HG03280 (cell line): Measurements from ENCODE around the gene MRPL16.
"Not testable (repeated sequence)": the region's sequence is repeated elsewhere in the genome, so short reads cannot be mapped to it uniquely, and the experiment has no call there.

Experiments used
- ATAC-seq: cut with Tn5 transposase; IDR thresholded peaks from one replicate; pipeline ENCODE4 v1.9.1; 2021; ENCODE audit warnings: mild to moderate bottlenecking, moderate library complexity; ENCODE audit not compliant: unreplicated experiment

MRPL16 gene

DNA sequence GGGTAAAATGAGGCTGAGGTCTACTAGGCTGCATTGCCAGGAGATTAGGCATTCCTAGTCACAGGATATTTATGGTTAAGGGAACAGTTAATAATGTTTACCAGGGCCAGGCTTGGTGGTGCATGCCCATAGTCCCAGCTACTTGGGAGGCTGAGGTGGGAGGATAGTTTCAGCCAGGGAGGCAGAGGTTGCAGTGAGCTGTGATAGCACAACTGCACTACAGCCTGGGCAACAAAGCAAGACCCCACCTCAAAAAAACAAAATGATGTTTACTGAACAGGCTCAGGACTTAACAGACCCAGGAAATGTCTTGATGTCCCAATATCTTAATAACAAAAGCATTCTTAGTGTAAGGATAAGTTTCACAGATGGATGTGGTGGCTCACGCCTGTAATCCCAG lies 2.8 kb upstream of the MRPL16 start:
- no peak for ATAC-seq

DNA sequence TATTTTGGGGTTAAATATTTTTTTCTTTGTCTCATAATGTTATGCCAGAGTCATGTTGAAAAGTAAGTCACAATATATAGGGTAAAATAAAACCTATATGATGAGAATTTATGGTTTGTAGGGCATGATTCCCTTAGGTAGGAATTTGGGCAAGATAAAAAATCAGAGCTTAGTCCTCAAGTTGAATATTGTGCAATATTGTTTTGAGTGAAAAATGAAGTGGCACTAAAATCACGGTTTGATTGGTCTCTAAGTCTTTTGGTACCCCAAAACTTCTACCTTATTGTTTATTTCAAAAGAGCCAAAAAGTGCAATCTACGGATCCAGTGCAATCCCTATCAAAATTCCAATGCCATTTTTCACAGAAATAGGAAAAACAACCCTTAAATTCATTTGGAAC lies 1.6 kb upstream of the MRPL16 start:
- ATAC-seq = no peak

DNA sequence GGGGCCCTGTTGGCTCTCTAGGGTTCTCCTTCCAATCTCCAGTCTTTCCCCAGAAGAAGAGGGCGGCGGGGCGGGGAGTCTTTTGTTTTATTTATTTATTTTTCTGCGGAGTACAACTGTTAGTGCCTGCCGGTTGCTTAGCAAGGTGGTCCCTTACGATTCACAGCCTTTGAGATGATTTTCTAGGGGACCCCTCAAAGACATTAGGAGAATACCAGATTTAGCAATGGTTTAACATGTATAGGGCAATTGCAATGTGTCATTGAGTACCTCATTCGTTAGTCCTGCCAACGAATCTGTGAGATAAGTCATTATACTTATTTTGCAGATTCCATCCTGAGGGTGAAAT lies 307 bp upstream of the MRPL16 start:
- no peak for ATAC-seq

DNA sequence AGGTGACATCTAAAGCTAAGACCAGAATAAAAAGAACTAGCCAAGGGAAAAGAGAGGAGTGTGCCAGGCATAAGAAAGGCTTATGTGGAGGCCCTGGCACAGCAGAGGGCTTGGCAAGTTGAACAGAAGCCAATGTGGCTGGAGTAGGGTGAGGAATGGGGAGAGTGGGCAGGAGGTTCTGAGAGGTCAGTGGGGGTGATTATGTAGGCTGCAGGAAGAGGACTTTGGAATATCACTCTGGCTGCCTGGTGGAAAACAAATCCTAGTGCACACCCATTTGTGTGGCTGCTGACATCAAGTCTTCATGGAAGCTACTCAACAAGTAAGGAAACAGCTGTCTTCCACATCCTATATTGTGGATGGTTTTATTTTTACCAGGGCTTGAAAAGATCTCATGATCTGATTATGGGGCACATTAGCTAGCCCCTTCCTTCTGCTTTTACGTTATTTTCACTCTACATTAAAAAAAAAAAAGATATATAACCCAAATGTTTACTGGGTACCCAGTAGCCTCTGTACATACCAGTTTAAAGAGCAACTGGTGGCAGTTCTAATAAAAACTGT lies 3.4 kb downstream of the MRPL16 start:
- no peak for ATAC-seq

DNA sequence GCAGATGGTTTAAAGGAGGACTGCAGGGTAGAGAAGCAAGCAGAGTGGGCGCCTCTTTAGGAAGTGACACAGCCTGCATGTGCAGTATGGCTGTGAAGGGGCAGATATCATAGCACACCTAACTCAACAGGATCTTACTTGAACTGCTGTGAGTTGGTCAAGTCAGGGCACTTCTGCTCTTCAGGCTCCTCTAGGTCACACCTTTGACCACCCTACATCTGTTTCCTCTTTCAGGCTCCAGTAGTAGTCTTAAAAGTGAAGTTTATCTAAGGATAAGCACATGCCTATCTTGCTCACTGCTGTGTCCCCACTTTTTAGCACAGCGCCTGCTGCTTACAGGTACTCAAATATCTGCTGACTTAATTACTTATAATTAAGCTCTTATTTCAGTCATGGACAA lies 6.5 kb downstream of the MRPL16 start:
- ATAC-seq = no peak

DNA sequence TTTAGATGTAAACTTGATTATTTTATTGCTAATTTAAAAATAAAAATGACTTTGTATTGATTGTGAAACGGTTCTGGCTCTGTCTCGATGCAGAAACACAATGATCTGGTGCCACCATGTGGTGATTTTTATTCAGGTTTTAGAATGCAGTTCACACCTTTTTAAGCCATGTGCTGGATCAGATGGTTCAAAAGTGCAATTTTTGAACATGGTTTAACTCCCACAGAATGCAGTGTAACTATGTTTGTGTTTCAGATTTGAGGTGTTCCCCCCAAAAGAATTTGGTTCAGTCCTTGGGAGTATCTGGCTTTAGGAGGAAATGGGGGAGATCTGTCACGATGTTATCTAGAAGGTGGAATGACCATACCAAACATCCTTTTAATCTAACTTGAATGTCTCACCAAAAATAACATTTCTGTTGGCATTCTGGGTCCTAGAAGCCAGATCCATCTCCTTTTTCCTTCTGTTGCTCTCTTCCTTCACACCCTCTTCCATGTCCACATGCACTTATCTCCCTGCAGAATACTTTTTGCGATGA lies 7.9 kb downstream of the MRPL16 start:
- no peak for ATAC-seq

DNA sequence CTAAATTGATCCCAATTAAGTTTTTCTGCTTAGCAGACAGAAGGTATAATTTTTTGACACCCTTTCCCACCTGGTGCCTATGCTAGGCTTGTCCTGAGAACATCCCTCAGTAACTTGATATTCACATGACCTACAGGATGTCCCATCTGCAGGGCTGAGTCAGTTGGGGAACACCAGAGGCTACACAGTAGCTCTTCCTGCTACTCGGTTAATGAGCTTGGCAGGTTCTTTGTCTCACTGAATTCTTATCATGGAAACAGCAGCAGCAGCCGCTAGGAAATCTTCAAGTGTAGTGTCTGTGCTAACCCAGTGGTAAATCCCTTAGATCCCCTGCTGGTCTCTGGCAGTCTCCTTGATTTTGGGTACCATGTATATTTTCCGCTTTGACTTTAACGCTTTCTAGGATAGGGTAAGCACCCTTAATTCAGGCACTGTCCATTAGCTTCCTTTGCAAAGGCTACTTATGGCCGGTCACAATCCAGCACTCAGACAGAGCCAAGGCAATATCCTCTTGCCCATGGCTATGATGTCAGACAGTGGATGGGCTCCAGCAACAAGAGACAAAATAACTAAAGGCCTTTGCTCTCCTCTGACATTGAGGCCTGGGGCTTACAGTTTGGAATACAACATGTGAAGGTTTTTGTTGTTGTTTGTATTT lies 8.5 kb downstream of the MRPL16 start:
- ATAC-seq = no peak

DNA sequence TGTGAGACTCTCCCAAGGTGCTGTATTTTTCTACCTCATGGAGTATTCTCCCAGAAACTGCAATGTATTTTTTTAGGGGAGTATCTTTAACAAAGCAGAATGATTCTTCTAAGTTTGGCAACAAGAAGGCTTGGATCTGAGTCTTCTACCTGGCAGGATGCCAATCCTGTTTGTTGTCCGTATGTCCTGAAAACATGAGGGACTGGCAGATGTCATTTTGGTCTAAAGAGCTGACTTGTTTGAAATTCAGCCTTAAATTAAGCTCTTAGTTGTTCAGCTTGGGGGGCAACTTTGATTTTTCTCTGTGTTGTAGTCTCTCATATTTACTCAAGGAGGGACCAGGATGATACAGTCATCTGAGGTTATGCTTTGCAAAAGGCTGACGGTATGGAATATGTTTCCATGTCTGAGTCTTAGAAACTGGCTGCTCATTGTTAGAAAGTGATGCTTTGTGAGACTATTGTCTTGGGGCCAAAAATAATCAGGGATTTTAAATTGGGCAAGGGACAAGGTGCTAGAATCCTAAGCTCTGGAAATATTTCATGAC lies 9.3 kb downstream of the MRPL16 start:
- no peak for ATAC-seq

DNA sequence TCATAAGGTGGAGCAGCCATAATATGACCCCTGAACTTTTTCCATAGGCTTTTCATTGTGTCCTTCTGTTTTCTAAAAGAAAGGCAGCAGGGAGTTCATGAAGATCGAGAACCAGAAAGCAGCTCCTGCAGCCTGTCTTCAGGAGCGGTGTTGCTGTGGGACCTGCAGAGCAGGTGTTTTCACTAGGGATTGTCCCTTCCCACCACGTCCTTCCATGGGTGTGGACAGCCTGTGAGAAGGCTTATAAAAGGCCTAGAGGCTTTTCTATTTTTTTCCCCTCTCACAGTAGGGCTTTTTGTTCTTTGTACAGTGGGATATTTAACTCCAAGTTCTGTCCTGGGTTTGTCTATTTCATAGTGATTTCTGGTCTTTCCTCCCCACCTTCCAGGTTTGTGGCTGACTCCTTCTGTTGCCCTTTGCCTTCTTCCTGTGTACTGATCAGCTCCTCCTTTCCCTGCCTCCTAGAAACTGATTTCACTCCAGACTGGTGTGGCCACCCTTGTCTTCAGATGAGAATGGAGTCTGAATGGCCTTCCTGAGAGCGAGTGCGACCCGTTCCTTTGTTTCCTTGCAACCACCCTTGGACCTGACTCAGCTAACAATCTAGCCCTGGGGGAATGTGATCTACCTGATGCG lies 10.1 kb downstream of the MRPL16 start:
- ATAC-seq = no peak

DNA sequence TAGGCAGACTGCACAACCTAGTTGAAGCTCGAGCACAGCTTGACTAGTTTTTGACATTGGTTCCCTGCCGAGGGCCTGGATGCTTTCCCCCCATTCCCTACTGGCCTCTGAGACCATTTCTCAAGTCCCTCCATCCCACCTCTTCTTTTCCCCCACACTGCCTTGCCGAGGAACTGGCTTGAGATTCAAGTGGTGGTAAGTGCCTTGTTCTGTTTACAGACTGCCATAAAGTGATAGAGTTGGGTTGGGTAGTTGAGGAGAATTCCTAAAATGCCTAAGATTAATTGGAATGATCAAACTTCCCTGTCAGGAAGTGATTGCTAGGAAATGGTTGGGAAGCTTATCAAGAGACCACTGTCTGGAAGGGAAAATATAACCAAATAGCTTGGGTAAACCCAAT lies 16.2 kb downstream of the MRPL16 start:
- no peak for ATAC-seq

DNA sequence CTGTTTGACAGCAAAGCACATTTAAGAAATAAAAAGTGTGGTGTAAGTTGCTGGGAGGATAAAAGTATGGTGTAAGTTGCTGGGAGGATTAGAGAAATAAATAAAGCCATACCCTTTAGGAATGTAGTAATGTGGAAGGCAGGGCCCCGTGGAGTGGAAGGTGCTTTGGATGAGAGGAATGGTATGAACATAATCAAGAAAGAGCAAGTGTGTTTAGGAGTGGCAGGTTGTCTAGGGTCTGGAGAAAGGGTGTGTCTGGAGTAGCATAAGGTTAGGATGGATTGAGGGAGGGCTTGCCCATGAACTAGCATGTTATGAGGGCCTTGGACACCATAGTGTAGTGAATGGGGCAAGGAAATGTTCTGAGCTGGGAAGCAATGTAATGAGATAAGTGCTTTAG lies 18.1 kb downstream of the MRPL16 start:
- no peak for ATAC-seq

DNA sequence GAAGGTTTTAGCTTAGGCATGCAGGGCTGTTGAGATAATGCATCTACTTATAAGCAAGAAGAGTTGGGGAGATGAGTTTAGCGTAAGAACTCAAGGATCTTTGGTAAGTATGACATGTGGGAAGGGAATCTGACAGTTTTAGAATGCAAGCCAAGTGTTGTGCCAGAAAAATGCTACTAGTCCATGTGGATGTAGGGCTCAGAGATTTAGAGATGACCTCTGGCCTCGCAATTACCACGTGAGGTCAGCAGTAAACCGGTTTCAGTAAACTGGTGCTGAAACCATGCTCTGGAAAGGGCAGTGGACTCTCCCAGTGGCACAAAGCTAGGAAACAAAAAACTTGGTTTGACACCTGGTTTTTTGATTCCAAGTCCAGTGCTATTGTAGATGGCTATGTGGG lies 18.9 kb downstream of the MRPL16 start:
- ATAC-seq = no peak

DNA sequence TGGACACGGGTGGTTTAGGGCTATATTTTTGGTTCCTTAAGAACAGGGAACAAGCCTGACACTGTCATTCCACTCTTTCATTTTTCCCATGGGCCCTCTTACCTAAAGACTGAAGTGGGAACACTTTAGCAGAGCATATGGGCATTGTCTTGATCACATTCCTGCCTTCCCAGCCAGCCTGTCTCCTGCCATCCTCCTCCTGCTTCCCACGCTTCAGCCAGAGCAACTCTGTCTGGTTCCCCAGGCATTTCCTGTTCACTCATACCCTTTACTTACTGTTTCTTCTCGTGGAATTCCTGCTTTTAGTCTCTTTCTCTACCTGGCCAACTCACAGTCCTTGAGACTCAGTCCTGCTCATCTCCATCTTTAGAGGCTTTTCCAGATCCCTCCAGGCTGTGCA lies 22.8 kb downstream of the MRPL16 start:
- ATAC-seq = no peak

DNA sequence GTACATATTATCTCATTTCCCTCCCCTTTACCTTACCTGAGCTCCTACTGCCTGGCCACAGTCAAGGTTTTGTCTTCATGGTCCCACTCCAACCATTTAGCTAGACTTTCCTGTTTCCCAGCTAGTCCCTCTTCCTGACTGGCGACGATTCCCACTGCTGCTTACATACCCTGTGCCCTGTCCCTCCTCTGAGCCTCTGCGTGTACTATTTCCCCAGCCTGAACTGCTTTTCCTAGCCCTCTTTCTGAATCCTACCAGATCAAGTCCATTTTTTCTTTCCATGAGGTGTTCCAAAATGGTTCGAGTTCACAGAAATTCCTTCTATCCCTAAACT lies 23.4 kb downstream of the MRPL16 start:
- no peak for ATAC-seq

DNA sequence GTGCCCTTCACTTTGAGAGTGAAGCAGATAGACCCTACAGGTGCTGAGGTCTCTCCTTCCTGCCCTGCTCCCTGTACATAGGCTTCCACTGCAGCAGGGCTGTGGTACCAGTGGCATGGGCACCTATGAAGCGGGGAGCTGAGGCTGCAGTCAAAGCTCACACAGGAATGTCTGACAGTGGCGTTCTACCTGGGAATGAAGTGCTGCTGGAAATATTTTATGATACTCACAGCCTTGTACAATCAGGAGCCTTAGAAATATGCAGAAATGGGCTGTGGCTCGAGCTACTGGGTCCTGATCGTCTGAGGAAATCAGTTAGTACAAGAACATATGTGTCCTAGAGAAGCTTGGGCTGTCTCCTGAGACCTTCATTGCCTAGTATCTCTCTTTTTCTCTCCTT lies 24.8 kb downstream of the MRPL16 start:
- ATAC-seq = no peak

DNA sequence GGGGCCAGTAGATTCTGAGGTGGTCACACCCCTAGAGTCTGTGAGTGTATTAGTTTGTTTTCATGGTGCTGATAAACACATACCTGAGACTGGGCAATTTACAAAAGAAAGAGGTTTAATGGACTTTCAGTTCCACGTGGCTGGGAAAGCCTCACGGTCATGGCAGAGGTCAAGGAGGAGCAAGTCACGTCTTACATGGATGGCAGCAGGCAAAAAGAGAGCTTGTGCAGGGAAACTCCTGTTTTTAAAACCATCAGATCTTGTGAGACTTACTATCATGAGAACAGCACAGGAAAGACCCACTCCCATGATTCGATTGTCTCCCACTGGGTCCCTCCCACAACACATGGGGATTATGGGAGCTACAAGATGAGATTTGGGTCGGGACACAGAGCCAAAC lies 26.1 kb downstream of the MRPL16 start:
- ATAC-seq = not testable (repeated sequence)

DNA sequence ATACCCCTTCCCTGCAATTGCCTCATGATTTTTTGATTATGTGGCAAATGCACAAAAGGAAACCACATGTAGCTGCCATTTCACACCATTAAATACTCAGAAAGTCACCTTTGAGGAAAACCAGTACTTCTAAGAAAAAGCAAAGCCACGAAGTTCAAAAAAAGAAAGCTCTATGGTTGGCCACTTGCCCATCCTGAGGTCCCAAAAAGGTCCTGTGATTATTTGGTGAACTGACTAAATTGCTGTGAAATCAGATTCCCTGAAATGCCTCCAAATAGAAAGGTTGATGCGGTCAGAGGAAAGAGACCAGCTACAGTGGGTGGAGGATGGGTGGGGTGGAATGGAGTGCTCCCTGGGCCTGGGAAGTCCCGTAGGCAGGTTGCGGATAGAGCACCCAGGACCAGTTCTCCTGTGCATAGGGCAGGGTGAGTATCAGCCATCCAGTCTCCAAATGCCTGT lies 26.9 kb downstream of the MRPL16 start:
- ATAC-seq = no peak

DNA sequence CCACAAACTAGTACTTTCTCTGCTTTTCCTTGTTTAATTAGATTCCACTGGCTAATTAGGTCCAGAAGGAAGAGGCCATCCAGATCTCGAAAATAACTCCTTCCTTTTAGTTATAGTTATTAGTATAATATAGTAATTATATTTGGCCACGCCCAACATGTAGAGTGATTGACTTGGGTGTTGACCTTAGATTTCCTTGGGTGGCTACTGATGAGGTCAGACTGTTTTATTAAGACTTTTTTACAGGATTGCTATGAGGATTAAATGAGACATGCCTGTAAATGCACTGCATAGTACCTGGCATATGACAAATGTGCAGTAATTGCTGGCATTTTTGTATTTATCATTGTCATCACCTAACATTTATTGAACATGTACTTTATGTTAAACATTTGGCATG lies 28.5 kb downstream of the MRPL16 start:
- ATAC-seq = no peak

DNA sequence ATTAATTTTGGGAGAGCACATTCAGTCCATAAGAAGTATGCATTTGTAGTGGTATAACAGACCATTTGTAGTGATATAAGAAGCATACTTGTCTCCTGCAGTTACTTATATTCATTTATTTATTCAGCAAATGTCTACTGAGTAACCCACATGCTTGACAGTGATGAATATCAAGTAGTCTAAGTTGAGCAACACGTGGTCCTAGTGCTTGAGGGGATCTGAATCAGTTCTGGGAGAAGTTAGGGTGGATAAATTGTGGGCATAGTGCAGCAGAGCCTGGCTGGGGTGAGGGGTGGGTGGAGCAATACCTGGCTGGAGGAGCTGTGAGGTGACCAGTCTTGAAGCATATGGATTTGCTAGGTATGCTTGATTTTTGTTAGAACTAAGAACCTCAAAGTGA lies 31.1 kb downstream of the MRPL16 start:
- no peak for ATAC-seq

DNA sequence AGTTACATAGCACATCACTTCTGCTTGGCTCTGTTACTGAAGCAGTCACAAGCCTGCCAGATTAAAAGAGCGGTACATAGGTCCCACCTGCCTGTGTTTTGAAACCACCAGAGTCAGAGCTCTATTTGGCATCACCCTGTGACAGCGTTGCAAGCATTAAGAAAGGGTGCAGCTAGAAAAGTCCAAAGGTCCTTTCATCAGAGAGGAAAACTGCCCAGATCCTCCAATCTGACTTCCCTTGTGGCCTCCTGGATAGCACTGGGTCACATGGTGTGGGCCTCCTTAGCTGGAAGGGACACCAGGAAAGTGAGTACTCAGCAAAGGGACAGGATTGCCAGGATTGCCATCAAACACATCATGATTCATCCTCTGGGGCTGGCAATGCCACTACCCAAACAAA lies 32.5 kb downstream of the MRPL16 start:
- no peak for ATAC-seq

DNA sequence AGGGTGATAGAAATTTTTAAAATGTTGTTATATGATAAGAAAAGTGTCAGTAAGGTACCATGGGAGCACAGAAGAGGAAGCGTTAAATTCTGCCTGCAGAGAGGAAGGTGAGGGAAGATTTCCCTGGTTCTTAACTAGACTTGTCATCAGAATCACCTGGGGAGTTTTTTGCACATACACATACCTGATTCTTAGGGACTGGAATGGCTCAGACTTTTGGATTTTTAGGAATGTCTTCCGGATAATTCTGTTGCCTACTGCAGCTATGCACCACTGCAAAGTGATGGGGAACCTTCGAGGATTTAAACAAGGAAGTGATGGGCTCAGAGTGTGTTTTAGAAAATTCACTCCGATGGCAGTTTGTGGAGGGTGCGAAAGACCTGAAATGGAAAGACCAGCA lies 33.5 kb downstream of the MRPL16 start:
- no peak for ATAC-seq
